DOHH2 (cell line): ENCODE measurements around the gene SH2D3A.

Experiments used
- EZH2phosphoT487 ChIP-seq: fragments of 200-600 bp; sonication (generic); IDR thresholded peaks from 2 replicates; pipeline ENCODE4 v1.6.1; 2017; ENCODE audit warnings: borderline replicate concordance, mild to moderate bottlenecking, antibody characterized with exemption, low read length, moderate library complexity, mixed read lengths
- TF ChIP-seq, protein P1 (sequence below): fragments of 200-600 bp; sonication (generic); IDR thresholded peaks from one replicate; pipeline ENCODE4 v1.5.1; 2014; ENCODE audit warnings: antibody characterized with exemption, mild to moderate bottlenecking, low read depth, low read length; ENCODE audit not compliant: poor library complexity, severe bottlenecking

DNA sequence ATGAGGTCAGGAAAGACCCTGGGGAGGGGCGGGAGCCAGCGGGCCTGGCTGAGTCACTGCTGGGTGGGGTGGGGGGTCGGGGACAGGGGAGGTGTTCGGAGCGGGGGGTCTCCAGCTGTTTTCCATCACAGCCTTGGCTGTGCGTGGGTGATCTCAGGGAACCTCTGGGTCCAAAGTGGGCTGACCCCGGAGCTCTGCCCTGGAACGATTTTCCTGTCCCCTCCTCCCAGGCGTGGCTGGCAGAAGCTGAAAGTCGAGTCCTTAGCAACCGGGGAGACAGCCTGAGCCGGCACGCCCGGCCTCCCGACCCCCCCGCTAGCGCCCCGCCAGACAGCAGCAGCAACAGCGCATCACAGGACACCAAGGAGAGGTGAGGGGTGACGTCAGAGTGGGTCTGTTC, 17.2 kb downstream of the SH2D3A start:
- TF ChIP-seq, protein P1, sequence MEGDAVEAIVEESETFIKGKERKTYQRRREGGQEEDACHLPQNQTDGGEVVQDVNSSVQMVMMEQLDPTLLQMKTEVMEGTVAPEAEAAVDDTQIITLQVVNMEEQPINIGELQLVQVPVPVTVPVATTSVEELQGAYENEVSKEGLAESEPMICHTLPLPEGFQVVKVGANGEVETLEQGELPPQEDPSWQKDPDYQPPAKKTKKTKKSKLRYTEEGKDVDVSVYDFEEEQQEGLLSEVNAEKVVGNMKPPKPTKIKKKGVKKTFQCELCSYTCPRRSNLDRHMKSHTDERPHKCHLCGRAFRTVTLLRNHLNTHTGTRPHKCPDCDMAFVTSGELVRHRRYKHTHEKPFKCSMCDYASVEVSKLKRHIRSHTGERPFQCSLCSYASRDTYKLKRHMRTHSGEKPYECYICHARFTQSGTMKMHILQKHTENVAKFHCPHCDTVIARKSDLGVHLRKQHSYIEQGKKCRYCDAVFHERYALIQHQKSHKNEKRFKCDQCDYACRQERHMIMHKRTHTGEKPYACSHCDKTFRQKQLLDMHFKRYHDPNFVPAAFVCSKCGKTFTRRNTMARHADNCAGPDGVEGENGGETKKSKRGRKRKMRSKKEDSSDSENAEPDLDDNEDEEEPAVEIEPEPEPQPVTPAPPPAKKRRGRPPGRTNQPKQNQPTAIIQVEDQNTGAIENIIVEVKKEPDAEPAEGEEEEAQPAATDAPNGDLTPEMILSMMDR, result no peak
- TF ChIP-seq EZH2phosphoT487, result no peak
